Heart right ventricle (tissue), 16 donors: ENCODE measurements around the gene RUSC1. TPM values are rescaled to one million over a fixed set of nuclear protein-coding genes. Genes with fewer than 3 reads are reported as not detected.

Source experiments
- ATAC-seq, 8 donors: fragments of 200-7000 bp; cut with Tn5 transposase; one replicate each; pipeline ENCODE4 v1.9.1; 2020; ENCODE audit warnings: mild to moderate bottlenecking in 8 of 8, moderate library complexity in 8 of 8, moderate number of reproducible peaks in 1 of 8
- DNase-seq, 2 donors: peaks; one replicate each; pipeline ENCODE4 v3.0.0-alpha.2; 2020
- H3K27ac ChIP-seq, 10 donors: fragments of 200-600 bp; sonication (generic) in 2 of 10; one replicate each; pipeline versions ENCODE4 v1.5.0 to v1.8.0; 2020 to 2022; ENCODE audit warnings: mild to moderate bottlenecking in 3 of 10
- H3K27me3 ChIP-seq, 7 donors: fragments of 200-600 bp; one replicate each; pipeline ENCODE4 v1.8.0; 2021 to 2022; ENCODE audit warnings: mild to moderate bottlenecking in 2 of 7
- H3K36me3 ChIP-seq, 9 donors: fragments of 200-600 bp; sonication (generic) in 1 of 9; one replicate each; pipeline versions ENCODE4 v1.5.0 to v1.8.0; 2020 to 2022; ENCODE audit warnings: mild to moderate bottlenecking in 2 of 9
- H3K4me1 ChIP-seq, 9 donors: fragments of 200-600 bp; sonication (generic) in 1 of 9; one replicate each; pipeline versions ENCODE4 v1.5.0 to v1.8.0; 2020 to 2022; ENCODE audit warnings: mild to moderate bottlenecking in 4 of 9
- H3K4me3 ChIP-seq, 10 donors: fragments of 200-600 bp; sonication (generic) in 2 of 10; one replicate each; pipeline versions ENCODE4 v1.5.0 to v1.8.0; 2020 to 2022; ENCODE audit warnings: mild to moderate bottlenecking in 7 of 10, moderate library complexity in 2 of 10
- H3K9me3 ChIP-seq, 11 donors: fragments of 200-600 bp in 10 of 11; sonication (generic) in 2 of 11; one replicate each; pipeline versions ENCODE4 v1.5.0 to v1.8.0; 2013 to 2022; ENCODE audit warnings: mild to moderate bottlenecking in 2 of 11, control low read depth in 1 of 11, moderate library complexity in 1 of 11
- WGBS, 2 donors: extraction: QIAGEN DNeasy Blood & Tissue Kit; methylation state at CpG; one replicate each; pipeline ENCODE4 v1.1.7; 2013; ENCODE audit warnings: inconsistent platforms in 1 of 2; 5-methylcytosine and 5-hydroxymethylcytosine counted together
- intact Hi-C, 10 donors: fragments of 100-400 bp; cut with DNase I; formaldehyde crosslinking; loops; one replicate each; pipeline versions ENCODE4 v1.11.1 to v1.14.2; 2022
- polyA plus RNA-seq, 2 donors: library from polyadenylated mRNA; stranded (reverse); fragments of 200-250 nt; gene quantifications; one replicate each; pipeline ENCODE4 v1.2.3, GENCODE V29; 2013
- total RNA-seq, 10 donors: library from RNA; stranded (reverse); fragmentation: NEBNext Ultra II Directional in 3 of 10; extraction: Animal tissue kit (Norgen Biotek cat#: 25700) in 3 of 10; gene quantifications; one replicate each; pipeline versions ENCODE4 v1.2.1 to v1.2.4, GENCODE V29; 2021 to 2023
- TF ChIP-seq, protein P1 (sequence below), 9 donors: fragments of 200-600 bp; sonication (generic) in 2 of 9; IDR thresholded peaks; one replicate each; pipeline versions ENCODE4 v1.5.0 to v1.8.0; 2021 to 2022; ENCODE audit warnings: antibody characterized with exemption in 9 of 9, mild to moderate bottlenecking in 5 of 9, moderate library complexity in 1 of 9
- donor health status: Arrhythmogenic right ventricular cardiomyopathy.
- donor health status: ischemic (EF 13 %, LVEDD 7.1; RV severe dilation, severe dysfunction).
- donor health status: healthy with polysubstance abuse.
- donor health status: DM: no; HTN: yes; CAD: no.
- donor health status: DM: no; HTN: no; CAD: no.
- donor health status: ischemic (EF 25% LVEDD 6.9; RV normal size, moderate dysfunction).
- donor health status: ischemic (EF 25% LVEDD 5.7; RV mildly dilated, moderate dysfunction).
- donor health status: healthy.
- donor health status: DM: yes; HTN: yes; CAD: no.
- donor health status: Ischemic cardiomyopathy.
- donor health status: ischemic (EF 35%, LVEDD 5.7; RV mildly dilated, moderate dysfunction).
- donor health status: nonischemic (EF 11% LVEDD 7.7; RV severe dilation, severe dysfunction).
- donor health status: DM: yes; HTN: yes; CAD: no.
- donor health status: PGD.
- donor health status: ischemic (EF 29% LVEDD 5.4; RV normal size, mild dysfunction).
- donor health status: nonischemic (EF 23%, LVEDD 6.1; RV moderate dilation, normal function).

RUSC1 gene
- total and polyA plus RNA-seq, 12 donors, result 11.4 to 26.4 (median 16.2) TPM

DNA sequence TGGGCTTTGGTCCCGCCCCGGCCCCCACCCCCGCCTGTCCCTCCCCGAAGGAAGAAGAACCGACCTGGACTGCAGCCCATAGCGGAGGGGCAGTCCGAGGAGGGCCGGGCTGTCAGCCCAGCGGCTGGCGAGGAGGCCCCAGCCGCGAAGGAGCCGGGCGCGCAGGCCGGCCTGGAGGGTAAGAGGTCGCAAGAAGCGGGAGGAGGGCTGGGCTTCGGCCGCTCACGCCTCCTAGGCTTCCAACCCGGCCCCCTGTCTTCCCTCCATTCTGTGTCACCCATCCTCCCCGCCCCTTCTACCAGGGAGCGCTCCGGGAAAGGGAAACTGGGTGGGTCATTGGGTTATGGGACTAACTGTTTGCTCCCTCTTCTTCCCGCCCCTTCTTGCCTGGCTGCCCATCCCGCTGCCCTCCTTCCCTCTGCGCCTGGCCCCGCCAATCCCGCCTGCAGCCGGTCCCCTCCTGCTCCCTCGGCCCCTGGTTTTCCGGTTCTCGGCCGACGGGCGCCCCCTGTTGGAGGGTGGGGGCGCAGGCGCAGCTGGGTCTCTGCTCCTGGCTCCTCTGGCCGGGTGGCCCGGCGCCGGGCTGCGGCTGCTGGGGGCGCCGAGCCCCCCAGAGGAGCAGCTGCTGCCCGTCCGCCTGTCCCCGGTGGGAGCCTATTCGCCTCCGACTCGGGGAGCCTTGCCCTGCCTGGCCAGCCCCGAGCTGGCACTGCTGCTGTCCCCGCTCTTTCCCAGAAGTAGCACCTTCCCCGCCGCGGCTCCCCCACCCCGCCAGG, 2.4 kb downstream of the RUSC1 start:
- intact Hi-C loops, result loop anchor here (1.0 to 5.0 kb wide), 9 partner anchors 46 to 269 kb away; partner anchors contain the start of genes HCN3 (in 6 of the 10), MTX1 (in 2 of the 10), THBS3 (in 2 of the 10) and ENTREP3 (in 1 of the 10)
- H3K27me3 ChIP-seq, result no peaks in the 10 kb centered on the region
- TF ChIP-seq, protein P1, sequence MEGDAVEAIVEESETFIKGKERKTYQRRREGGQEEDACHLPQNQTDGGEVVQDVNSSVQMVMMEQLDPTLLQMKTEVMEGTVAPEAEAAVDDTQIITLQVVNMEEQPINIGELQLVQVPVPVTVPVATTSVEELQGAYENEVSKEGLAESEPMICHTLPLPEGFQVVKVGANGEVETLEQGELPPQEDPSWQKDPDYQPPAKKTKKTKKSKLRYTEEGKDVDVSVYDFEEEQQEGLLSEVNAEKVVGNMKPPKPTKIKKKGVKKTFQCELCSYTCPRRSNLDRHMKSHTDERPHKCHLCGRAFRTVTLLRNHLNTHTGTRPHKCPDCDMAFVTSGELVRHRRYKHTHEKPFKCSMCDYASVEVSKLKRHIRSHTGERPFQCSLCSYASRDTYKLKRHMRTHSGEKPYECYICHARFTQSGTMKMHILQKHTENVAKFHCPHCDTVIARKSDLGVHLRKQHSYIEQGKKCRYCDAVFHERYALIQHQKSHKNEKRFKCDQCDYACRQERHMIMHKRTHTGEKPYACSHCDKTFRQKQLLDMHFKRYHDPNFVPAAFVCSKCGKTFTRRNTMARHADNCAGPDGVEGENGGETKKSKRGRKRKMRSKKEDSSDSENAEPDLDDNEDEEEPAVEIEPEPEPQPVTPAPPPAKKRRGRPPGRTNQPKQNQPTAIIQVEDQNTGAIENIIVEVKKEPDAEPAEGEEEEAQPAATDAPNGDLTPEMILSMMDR (IDR thresholded peaks at IDR 0.05), result peak; percentile 83 to 99 (median 97)
- H3K4me3 ChIP-seq, result peak overlapping the region; percentile 67 to 95 (median 84)
- peak; percentile 92 to 93 for DNase-seq
- H3K4me1 ChIP-seq, result peaks cover 7 to 54% (median 40%) of the 10 kb centered on the region in 9 donors
- H3K27ac ChIP-seq, result peak overlapping the region; percentile 91 to 98 (median 97)
- peak; percentile 38 to 75 (median 54) for ATAC-seq
- no peaks in the 10 kb centered on the region for H3K9me3 ChIP-seq
- peaks cover 0 to 45% (median 17%) of the 10 kb centered on the region in 9 donors for H3K36me3 ChIP-seq
- WGBS, 2 donors, result 0 to 1% methylated on average over 52 to 58 of the region's 58 CpGs

DNA sequence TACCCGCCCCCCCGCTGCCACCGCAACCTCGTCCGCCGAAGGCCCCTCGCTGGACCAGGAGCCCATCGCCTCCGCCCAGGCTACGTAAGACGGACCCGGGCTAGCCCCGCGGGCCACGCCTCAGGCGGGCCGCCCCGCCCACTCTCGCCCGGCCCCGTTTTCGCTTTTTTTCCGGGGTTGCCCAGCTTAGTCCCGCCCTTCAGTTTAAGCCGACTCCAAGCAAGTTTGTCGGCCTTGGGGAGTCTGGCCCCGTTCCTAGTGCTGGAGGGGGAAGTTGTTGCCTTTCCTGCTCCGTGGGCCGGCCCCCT, 3.0 kb downstream of the RUSC1 start:
- peak; percentile 90 to 91 for DNase-seq
- Histone ChIP-seq H3K27me3 (no peaks in the 10 kb centered on the region), H3K4me1 (peaks cover 7 to 54% (median 40%) of the 10 kb centered on the region in 9 donors), H3K36me3 (peaks cover 0 to 45% (median 21%) of the 10 kb centered on the region in 9 donors), H3K4me3 (peak overlapping the region; percentile 67 to 95 (median 84)), H3K9me3 (no peaks in the 10 kb centered on the region), H3K27ac (peak overlapping the region; percentile 91 to 98 (median 97))
- ATAC-seq, result peak; percentile 64 to 82 (median 77)
- WGBS, 2 donors, result 0 to 1% methylated on average over 28 to 29 of the region's 29 CpGs
- TF ChIP-seq, protein P1 (IDR thresholded peaks at IDR 0.05), result no peak
- intact Hi-C loops, result loop anchor here (1.0 to 5.0 kb wide), 10 partner anchors 15 to 269 kb away; partner anchors contain the start of genes HCN3 (in 6 of the 10), MTX1 (in 2 of the 10), THBS3 (in 2 of the 10) and ENTREP3 (in 1 of the 10)

DNA sequence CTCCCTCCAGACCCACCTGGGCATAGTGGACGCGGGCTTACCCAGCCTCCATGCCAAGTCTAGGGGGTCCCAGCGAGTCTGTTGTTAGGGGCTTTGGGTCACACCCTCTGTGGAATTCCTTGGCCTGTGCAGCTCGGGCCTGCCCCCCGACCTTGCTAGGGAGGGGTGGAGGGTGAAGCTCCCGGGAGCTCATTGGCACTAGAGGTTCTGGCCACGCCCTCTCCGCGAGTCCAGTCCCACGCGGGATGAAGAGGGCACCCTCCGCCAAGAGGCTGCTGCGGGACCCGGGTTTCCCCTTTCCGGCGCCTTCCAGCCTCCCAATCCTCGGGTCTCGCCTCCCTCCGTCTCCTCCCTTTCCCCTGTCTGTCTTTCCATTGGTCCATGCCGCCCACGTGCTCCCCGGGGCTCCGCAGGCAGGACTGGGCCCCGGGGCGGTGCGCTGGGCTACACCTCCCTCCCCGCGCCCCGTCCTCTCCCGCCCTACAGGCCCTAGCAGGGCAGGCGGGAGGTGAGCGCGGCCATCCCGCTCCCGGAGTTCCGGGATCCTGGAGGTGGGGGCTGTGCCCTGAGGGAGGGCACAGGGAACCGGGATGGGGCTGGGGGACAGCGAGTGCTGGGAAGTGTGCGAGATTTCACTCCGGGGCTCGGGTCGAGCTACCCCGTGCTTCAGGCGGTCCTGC, 3.5 kb downstream of the RUSC1 start:
- Histone ChIP-seq H3K36me3 (peaks cover 0 to 45% (median 23%) of the 10 kb centered on the region in 9 donors), H3K27me3 (no peaks in the 10 kb centered on the region), H3K27ac (peak overlapping the region; percentile 91 to 98 (median 97)), H3K4me3 (peak overlapping the region; percentile 67 to 95 (median 84)), H3K4me1 (peaks cover 7 to 54% (median 40%) of the 10 kb centered on the region in 9 donors), H3K9me3 (no peaks in the 10 kb centered on the region)
- peak; percentile 85 to 92 (median 90) for ATAC-seq
- intact Hi-C loops, result loop anchor here in 9 of 10 donors (1.0 to 5.0 kb wide), 6 partner anchors 16 to 268 kb away; partner anchors contain the start of genes HCN3 (in 4 of the 9), MTX1 (in 2 of the 9), THBS3 (in 2 of the 9) and FDPS (in 1 of the 9)
- 0% methylated on average over 43 to 44 of the region's 44 CpGs for WGBS, 2 donors
- DNase-seq, result peak; percentile 94 to 96
- TF ChIP-seq, protein P1 (IDR thresholded peaks at IDR 0.05), result no peak
